ENCODE results near the gene SIM2.

GRCh38 chr21:36768496-36768895 is 69.6 kb downstream of the SIM2 start:
- TF ChIP-seq CTCF (conservative IDR thresholded peaks at IDR 0.05 in 1 of 2, IDR thresholded peaks at IDR 0.05 in 1 of 2; ENCODE audit: extremely low read depth in 1 of 2, insufficient read depth in 1 of 2, low read depth in 1 of 2, low read length in 2 of 2) (no peak), EZH2 (IDR thresholded peaks at IDR 0.05; ENCODE audit: borderline replicate concordance, low read length) (no peak)
